HCT116 (cell line): Measurements from ENCODE around the gene MAP7. TPM values are rescaled to one million over a fixed set of nuclear protein-coding genes. Genes with fewer than 3 reads are reported as not detected.

Experiments used
- ATAC-seq: fragments of 200-7000 bp; cut with Tn5 transposase; 2 replicates; pipeline ENCODE4 v1.9.1; 2020; ENCODE audit warnings: mild to moderate bottlenecking, moderate library complexity
- BruUV-seq: library from RNA; stranded (reverse); fragments of 400-500 nt; replicated peaks from 2 replicates; lab custom pipeline; 2021; lab: Mats Ljungman, UMichigan
- CTCF ChIA-PET: fragments of 300-600 bp; sonication (Branson Sonifier 250); formaldehyde crosslinking; loops from one replicate; lab custom pipeline; 2021; ENCODE audit warnings: antibody characterized with exemption; lab: Charles Lee
- POLR2A ChIA-PET: fragments of 300-600, 350-600 bp; sonication (Branson Sonifier 250); formaldehyde crosslinking; loops from one replicate; lab custom pipeline; 2021; ENCODE audit warnings: antibody characterized with exemption; lab: Charles Lee
- RAD21 ChIA-PET, 2 experiments: fragments of 300-600 bp; sonication (Branson Sonifier 250); formaldehyde crosslinking; loops; one replicate each; lab custom pipeline; 2023; ENCODE audit warnings: low total read pairs in 2 of 2; ENCODE audit not compliant: uncharacterized antibody in 2 of 2, unreplicated experiment in 2 of 2, low non-redundant PET in 1 of 2; lab: Charles Lee
- DNase-seq: peaks from one replicate; pipeline ENCODE4 v3.0.0-alpha.2; 2010; ENCODE audit warnings: low read depth, low spot score
- H2AFZ ChIP-seq: fragments of 200-600 bp; shearing (Covaris generic), sonication (generic); 2 replicates; pipeline ENCODE4 v1.6.1; 2017; ENCODE audit warnings: low read depth, mixed run types, mixed read lengths, antibody characterized with exemption, low read length; ENCODE audit not compliant: poor library complexity, severe bottlenecking
- H3K27ac ChIP-seq: 2 replicates; pipeline ENCODE4 v1.5.1; 2012; ENCODE audit warnings: low read depth, low read length
- H3K27me3 ChIP-seq: fragments of 200-600 bp; sonication (generic); 2 replicates; pipeline ENCODE4 v1.6.1; 2016; ENCODE audit warnings: mixed run types, low read length, mixed read lengths; ENCODE audit not compliant: insufficient read depth
- H3K36me3 ChIP-seq, 2 experiments: fragments of 200-500 bp in 1 of 2; fragments of 200-600 bp in 1 of 2; sonication (Bioruptor generic) in 1 of 2; sonication (generic) in 1 of 2; 2 replicates each; pipeline versions ENCODE4 v1.5.1 to v1.6.1; 2014 to 2016; ENCODE audit warnings: low read length in 2 of 2, inconsistent platforms in 1 of 2, mixed read lengths in 1 of 2, mixed run types in 1 of 2; ENCODE audit not compliant: insufficient read depth in 2 of 2, control insufficient read depth in 1 of 2
- H3K4me1 ChIP-seq, 2 experiments: fragments of 200-600 bp in 1 of 2; sonication (generic) in 1 of 2; 2 replicates each; pipeline versions ENCODE4 v1.5.1 to v1.6.1; 2012 to 2017; ENCODE audit warnings: low read length in 2 of 2, inconsistent platforms in 1 of 2, mild to moderate bottlenecking in 1 of 2, mixed read lengths in 1 of 2, mixed run types in 1 of 2, moderate library complexity in 1 of 2; ENCODE audit not compliant: insufficient read depth in 2 of 2, control insufficient read depth in 1 of 2
- H3K4me2 ChIP-seq: fragments of 200-600 bp; sonication (generic); 2 replicates; pipeline ENCODE4 v1.6.1; 2017; ENCODE audit warnings: mixed run types, low read length, mixed read lengths
- H3K4me3 ChIP-seq, 2 experiments: fragments of 200-600 bp in 1 of 2; sonication (generic) in 1 of 2; replicated peaks in 1 of 2; 2 replicates each; pipeline ENCODE4 v1.5.1; 2011 to 2016; ENCODE audit warnings: low read length in 2 of 2, control low read depth in 1 of 2, low read depth in 1 of 2, mild to moderate bottlenecking in 1 of 2, mixed read lengths in 1 of 2, mixed run types in 1 of 2
- H3K79me2 ChIP-seq: fragments of 200-600 bp; sonication (generic); 2 replicates; pipeline ENCODE4 v1.6.1; 2017; ENCODE audit warnings: mild to moderate bottlenecking, mixed run types, low read length, moderate library complexity, mixed read lengths; ENCODE audit not compliant: insufficient read depth
- H3K9ac ChIP-seq: fragments of 200-600 bp; sonication (generic); 2 replicates; pipeline ENCODE4 v1.6.1; 2016; ENCODE audit warnings: low read length, mixed read lengths
- H3K9me2 ChIP-seq: fragments of 200-600 bp; sonication (generic), shearing (Covaris generic); 2 replicates; pipeline ENCODE4 v1.6.1; 2017; ENCODE audit warnings: mixed run types, mild to moderate bottlenecking, moderate library complexity; ENCODE audit not compliant: insufficient read depth
- H3K9me3 ChIP-seq, 2 experiments: fragments of 200-500 bp in 1 of 2; fragments of 200-600 bp in 1 of 2; sonication (Bioruptor generic) in 1 of 2; sonication (generic) in 1 of 2; 2 replicates each; pipeline ENCODE4 v1.6.1; 2014 to 2017; ENCODE audit warnings: low read length in 2 of 2, mixed read lengths in 2 of 2, inconsistent platforms in 1 of 2, low read depth in 1 of 2, mild to moderate bottlenecking in 1 of 2, mixed run types in 1 of 2, moderate library complexity in 1 of 2; ENCODE audit not compliant: control insufficient read depth in 1 of 2, insufficient read depth in 1 of 2
- H4K20me1 ChIP-seq: fragments of 200-600 bp; sonication (generic), shearing (Covaris generic); 2 replicates; pipeline ENCODE4 v1.6.1; 2017; ENCODE audit warnings: mixed run types, mild to moderate bottlenecking, moderate library complexity; ENCODE audit not compliant: insufficient read depth
- ATF3 ChIP-seq: IDR thresholded peaks from 2 replicates; pipeline ENCODE4 v1.6.1; 2012
- CBX3 ChIP-seq: IDR thresholded peaks from 2 replicates; pipeline ENCODE4 v1.6.1; 2012; ENCODE audit warnings: low read depth
- CTCF ChIP-seq, 3 experiments: fragments of 200-600 bp in 1 of 3; sonication (generic) in 1 of 3; IDR thresholded peaks in 2 of 3; conservative IDR thresholded peaks in 1 of 3; 2 replicates each; pipeline ENCODE4 v1.5.1; 2012 to 2017; ENCODE audit warnings: low read depth in 2 of 3, low read length in 2 of 3, antibody characterized with exemption in 1 of 3, borderline replicate concordance in 1 of 3, control low read depth in 1 of 3, mild to moderate bottlenecking in 1 of 3, mixed read lengths in 1 of 3, mixed run types in 1 of 3, moderate library complexity in 1 of 3; ENCODE audit not compliant: insufficient read depth in 1 of 3
- ELF1 ChIP-seq: IDR thresholded peaks from 2 replicates; pipeline ENCODE4 v1.6.1; 2012; ENCODE audit warnings: low read depth, borderline replicate concordance
- EZH2 ChIP-seq: fragments of 200-600 bp; sonication (generic); IDR thresholded peaks from 2 replicates; pipeline ENCODE4 v1.6.1; 2017; ENCODE audit warnings: antibody characterized with exemption, mixed run types
- MAX ChIP-seq: IDR thresholded peaks from 2 replicates; pipeline ENCODE4 v1.6.1; 2012
- SP1 ChIP-seq: IDR thresholded peaks from 2 replicates; pipeline ENCODE4 v1.6.1; 2012; ENCODE audit warnings: low read depth
- SRF ChIP-seq: IDR thresholded peaks from 2 replicates; pipeline ENCODE4 v1.6.1; 2012; ENCODE audit warnings: low read depth
- TCF7L2 ChIP-seq: IDR thresholded peaks from 2 replicates; pipeline ENCODE4 v1.7.0; 2011; ENCODE audit warnings: borderline replicate concordance, inconsistent platforms; ENCODE audit not compliant: insufficient read depth, insufficient read length; ENCODE audit errors: extremely low read depth
- YY1 ChIP-seq: IDR thresholded peaks from 2 replicates; pipeline ENCODE4 v1.6.1; 2011; ENCODE audit warnings: low read length, low read depth, moderate library complexity, mild to moderate bottlenecking; ENCODE audit not compliant: insufficient replicate concordance; ENCODE audit errors: extremely low read depth
- ZFX ChIP-seq: fragments of 450-650 bp; IDR thresholded peaks from 2 replicates; pipeline ENCODE4 v1.6.1; 2017
- ZNF274 ChIP-seq: fragments of 200-500 bp; sonication (Bioruptor generic); IDR thresholded peaks from 2 replicates; pipeline ENCODE4 v1.6.1; 2014; ENCODE audit warnings: mild to moderate bottlenecking, low read depth, low read length, inconsistent platforms
- intact Hi-C: fragments of 100-400 bp; cut with micrococcal nuclease; formaldehyde crosslinking; loops from 2 replicates; pipeline ENCODE4 v1.10.0; 2022
- total RNA-seq: library from RNA; stranded (reverse); gene quantifications from one replicate; pipeline ENCODE4 v1.2.1, GENCODE V29; 2021; ENCODE audit not compliant: unreplicated experiment

Gene MAP7
- total RNA-seq, 1 experiment from 2014 or later: 35.5 TPM

GRCh38 chr6:136337606-136338005 lies 212.6 kb downstream of the MAP7 start (continued):
- TF ChIP-seq SP1: no peak
- TF ChIP-seq SRF: no peak
- TF ChIP-seq, all 23 proteins: peak for 0

- Histone ChIP-seq H3K27me3 (no peaks in the 10 kb centered on the region), H3K4me3 (no peak overlapping the region), H3K9me3 (no peaks in the 10 kb centered on the region), H4K20me1 (no peaks in the 10 kb centered on the region), H3K9ac (no peak overlapping the region), H3K9me2 (no peaks in the 10 kb centered on the region), H2AFZ (no peak overlapping the region), H3K79me2 (no peaks in the 10 kb centered on the region), H3K4me2 (no peak overlapping the region), H3K4me1 (no peaks in the 10 kb centered on the region), H3K27ac (no peak overlapping the region), H3K36me3 (no peaks in the 10 kb centered on the region)
- ChIA-PET POLR2A (no interaction called here), CTCF (no interaction called here), RAD21 (no interaction called here)
- TF ChIP-seq TCF7L2 (no peak), ZNF274 (no peak), ZFX (no peak), SP1 (no peak), CBX3 (no peak), ELF1 (no peak), YY1 (no peak)
- BruUV-seq: no TSS peak
- DNase-seq (no peak), ATAC-seq (no peak)
- intact Hi-C loops: no loop called here
Observed at GRCh38 chr6:136337121-136337520, 213.1 kb downstream of the MAP7 start.

- POLR2A ChIA-PET: no interaction called here
- RAD21 ChIA-PET: no interaction called here
- no TSS peak for BruUV-seq
Observed at GRCh38 chr6:136335736-136336363, 214.4 kb downstream of the MAP7 start.

More at GRCh38 chr6:136335736-136336363, 214.4 kb downstream of the MAP7 start:
- Histone ChIP-seq H3K27me3 (no peaks in the 10 kb centered on the region), H3K36me3 (no peaks in the 10 kb centered on the region), H4K20me1 (no peaks in the 10 kb centered on the region), H3K9ac (no peak overlapping the region), H3K9me3 (no peaks in the 10 kb centered on the region), H3K27ac (no peak overlapping the region), H3K9me2 (no peaks in the 10 kb centered on the region), H3K4me2 (no peak overlapping the region), H3K4me1 (no peaks in the 10 kb centered on the region), H2AFZ (no peak overlapping the region), H3K79me2 (no peaks in the 10 kb centered on the region), H3K4me3 (no peak overlapping the region)
- ATAC-seq (no peak), DNase-seq (no peak)
- intact Hi-C loops: no loop called here
- CTCF ChIA-PET: no interaction called here
- TF ChIP-seq ATF3: no peak
- TF ChIP-seq CTCF (IDR thresholded peaks at IDR 0.05 in 2 of 3, conservative IDR thresholded peaks at IDR 0.05 in 1 of 3; ENCODE audit: borderline replicate concordance in 1 of 3, insufficient read depth in 1 of 3, low read depth in 2 of 3, low read length in 2 of 3): no peak
- no peak for TF ChIP-seq SP1
- no peak for TF ChIP-seq YY1
- TF ChIP-seq EZH2: no peak
- TF ChIP-seq MAX: no peak
